Ureter (tissue), 1 donor: Measurements from ENCODE around the gene GCSAM. TPM values are rescaled to one million over a fixed set of nuclear protein-coding genes. Genes with fewer than 3 reads are reported as not detected.
"Not testable (repeated sequence)": the region's sequence is repeated elsewhere in the genome, so short reads cannot be mapped to it uniquely, and the experiment has no call there.

ENCODE experiments used
- DNase-seq: peaks from one replicate; pipeline ENCODE4 v3.0.0-alpha.2; 2020; ENCODE audit warnings: low spot score
- total RNA-seq: library from RNA; stranded (reverse); gene quantifications from one replicate; pipeline ENCODE4 v1.2.4, GENCODE V29; 2023
- donor health status: DM: yes; HTN: yes; CAD: no.

GCSAM gene
- total RNA-seq, 1 donor from 2014 or later: 0.49 TPM

GRCh38 chr3:112074006-112074405, 59.0 kb downstream of the GCSAM start:
- DNase-seq: no peak

- DNase-seq: not testable (repeated sequence)
Measured at GRCh38 chr3:112072387-112073060, 60.5 kb downstream of the GCSAM start.

Other genes starting within 250 kb of the GCSAM start
- gene ABHD10, start 154.2 kb downstream of the GCSAM start, total RNA-seq: 28.2 TPM
- not detected for gene TAGLN3, start 134.3 kb downstream of the GCSAM start, total RNA-seq
- gene TMPRSS7, start 98.5 kb downstream of the GCSAM start, total RNA-seq: 0.21 TPM
- 50.2 TPM for gene C3orf52, start 46.9 kb downstream of the GCSAM start, total RNA-seq
- gene SLC9C1, start 161.0 kb upstream of the GCSAM start, total RNA-seq: 0.13 TPM
- 14.3 TPM for gene CD200, start 199.9 kb upstream of the GCSAM start, total RNA-seq